IMR-90 (cell line): ENCODE data around the gene KATNAL2. TPM values are rescaled to one million over a fixed set of nuclear protein-coding genes. Genes with fewer than 3 reads are reported as not detected.

Experiments used
- ATAC-seq: fragments of 200-7000 bp; cut with Tn5 transposase; 2 replicates; pipeline ENCODE4 v1.9.1; 2020; ENCODE audit warnings: low read depth, mild to moderate bottlenecking, moderate library complexity
- BruUV-seq: library from RNA; stranded (reverse); fragments of 400-500 nt; replicated peaks from 2 replicates; lab custom pipeline; 2021; lab: Mats Ljungman, UMichigan
- CTCF ChIA-PET: fragments of 300-600 bp; formaldehyde crosslinking; extraction: SDS; loops from one replicate; lab custom pipeline; 2021; ENCODE audit warnings: antibody characterized with exemption; lab: Yijun Ruan, JAX
- POLR2A ChIA-PET: fragments of 300-600 bp; sonication (Branson Sonifier 250); formaldehyde crosslinking; loops from one replicate; lab custom pipeline; 2022; ENCODE audit warnings: antibody characterized with exemption; ENCODE audit not compliant: unreplicated experiment; lab: Charles Lee
- DNase-seq: peaks from one replicate; pipeline ENCODE4 v3.0.0; 2013
- H2AFZ ChIP-seq: replicated peaks from 2 replicates; pipeline ENCODE3; 2013; ENCODE audit warnings: low read length, mild to moderate bottlenecking; ENCODE audit not compliant: poor library complexity
- H2AK5ac ChIP-seq: 2 replicates; pipeline ENCODE4 v1.6.1; 2013; ENCODE audit warnings: low read depth, low read length, inconsistent platforms
- H2AK9ac ChIP-seq: replicated peaks from 2 replicates; pipeline ENCODE3; 2013; ENCODE audit warnings: mild to moderate bottlenecking, low read depth, low read length, moderate library complexity; ENCODE audit not compliant: poor library complexity
- H2BK120ac ChIP-seq: 2 replicates; pipeline ENCODE4 v1.6.1; 2013; ENCODE audit warnings: low read depth, low read length, inconsistent platforms
- H2BK15ac ChIP-seq: 3 replicates; pipeline ENCODE4 v1.6.1; 2013; ENCODE audit warnings: low read depth, low read length, inconsistent platforms
- H2BK20ac ChIP-seq: 2 replicates; pipeline ENCODE4 v1.6.1; 2013; ENCODE audit warnings: low read depth, mild to moderate bottlenecking, inconsistent platforms, low read length, moderate library complexity
- H2BK5ac ChIP-seq: 2 replicates; pipeline ENCODE4 v1.6.1; 2013; ENCODE audit warnings: mild to moderate bottlenecking, low read depth, low read length, inconsistent platforms; ENCODE audit not compliant: poor library complexity, severe bottlenecking
- H3K14ac ChIP-seq: replicated peaks from 2 replicates; pipeline ENCODE4 v1.6.1; 2013; ENCODE audit warnings: low read depth, low read length, inconsistent platforms
- H3K18ac ChIP-seq: 2 replicates; pipeline ENCODE4 v1.6.1; 2013; ENCODE audit warnings: low read depth, low read length, control low read depth
- H3K23ac ChIP-seq: 2 replicates; pipeline ENCODE4 v1.6.1; 2013; ENCODE audit warnings: low read depth, low read length, inconsistent platforms
- H3K27ac ChIP-seq: 2 replicates; pipeline ENCODE4 v1.5.1; 2013; ENCODE audit warnings: mild to moderate bottlenecking, control low read depth, low read length; ENCODE audit not compliant: insufficient read depth
- H3K27me3 ChIP-seq: 2 replicates; pipeline ENCODE4 v1.6.1; 2013; ENCODE audit warnings: low read length; ENCODE audit not compliant: control insufficient read depth, insufficient read depth
- H3K36me3 ChIP-seq: 2 replicates; pipeline ENCODE4 v1.6.1; 2013; ENCODE audit warnings: low read length, mixed read lengths; ENCODE audit not compliant: control insufficient read depth, insufficient read depth
- H3K4ac ChIP-seq: 2 replicates; pipeline ENCODE4 v1.6.1; 2013; ENCODE audit warnings: low read depth, low read length, inconsistent platforms
- H3K4me1 ChIP-seq: 2 replicates; pipeline ENCODE4 v1.6.1; 2013; ENCODE audit warnings: low read length, mixed read lengths; ENCODE audit not compliant: control insufficient read depth, insufficient read depth
- H3K4me2 ChIP-seq: 2 replicates; pipeline ENCODE4 v1.6.1; 2013; ENCODE audit warnings: low read depth, mild to moderate bottlenecking, control low read depth, low read length, moderate library complexity
- H3K4me3 ChIP-seq: 2 replicates; pipeline ENCODE4 v1.5.1; 2013; ENCODE audit warnings: low read depth, mild to moderate bottlenecking, control low read depth, low read length, moderate library complexity; ENCODE audit not compliant: insufficient read depth
- H3K56ac ChIP-seq: 2 replicates; pipeline ENCODE4 v1.6.1; 2013; ENCODE audit warnings: low read length, inconsistent platforms; ENCODE audit not compliant: insufficient read depth; ENCODE audit errors: extremely low read depth
- H3K79me1 ChIP-seq, 2 experiments: 2 replicates each; pipeline ENCODE4 v1.6.1; 2013; ENCODE audit warnings: low read length in 2 of 2, inconsistent platforms in 1 of 2, low read depth in 1 of 2
- H3K9ac ChIP-seq: 2 replicates; pipeline ENCODE4 v1.6.1; 2013; ENCODE audit warnings: low read depth, low read length, control low read depth
- H3K9me1 ChIP-seq: 2 replicates; pipeline ENCODE4 v1.6.1; 2013; ENCODE audit warnings: low read length, inconsistent platforms; ENCODE audit not compliant: insufficient read depth
- H3K9me3 ChIP-seq: 2 replicates; pipeline ENCODE4 v1.6.1; 2013; ENCODE audit warnings: low read length; ENCODE audit not compliant: control insufficient read depth, insufficient read depth
- H4K20me1 ChIP-seq: 2 replicates; pipeline ENCODE4 v1.6.1; 2013; ENCODE audit warnings: low read length, inconsistent platforms; ENCODE audit not compliant: insufficient read depth
- H4K5ac ChIP-seq: 2 replicates; pipeline ENCODE4 v1.6.1; 2013; ENCODE audit warnings: mild to moderate bottlenecking, low read depth, low read length, control low read depth
- H4K8ac ChIP-seq, 2 experiments: 2 replicates each; pipeline ENCODE4 v1.6.1; 2013; ENCODE audit warnings: low read depth in 2 of 2, low read length in 2 of 2, control low read depth in 1 of 2, inconsistent platforms in 1 of 2
- H4K91ac ChIP-seq: 2 replicates; pipeline ENCODE4 v1.6.1; 2013; ENCODE audit warnings: low read depth, low read length, inconsistent platforms; ENCODE audit not compliant: insufficient read depth
- FOS ChIP-seq: fragments of 150-350 bp; IDR thresholded peaks from 2 replicates; pipeline ENCODE4 v1.6.1; 2016; ENCODE audit warnings: low read depth, low read length
- NFE2L2 ChIP-seq: fragments of 150-350 bp; IDR thresholded peaks from 2 replicates; pipeline ENCODE4 v1.6.1; 2016; ENCODE audit warnings: low read depth, mild to moderate bottlenecking, low read length
- SMC3 ChIP-seq: fragments of 150-350 bp; IDR thresholded peaks from 2 replicates; pipeline ENCODE4 v1.6.1; 2016; ENCODE audit warnings: low read depth, mild to moderate bottlenecking, antibody characterized with exemption, low read length, moderate library complexity
- WGBS, 2 experiments: methylation state at CpG; one replicate each; pipeline versions ENCODE4 v1.1.5 to v1.1.7; 2013; ENCODE audit warnings: missing lambda C conversion rate in 2 of 2; ENCODE audit not compliant: insufficient read length in 1 of 2; ENCODE audit errors: extremely low coverage in 2 of 2; 5-methylcytosine and 5-hydroxymethylcytosine counted together
- dilution Hi-C: fragments of 300-500 bp; cut with HindIII; formaldehyde crosslinking; loops from one replicate; pipeline ENCODE4 v1.14.3; 2018; ENCODE audit warnings: low sequenced_read_pairs; ENCODE audit not compliant: unreplicated experiment
- in situ Hi-C: fragments of 300-500 bp; cut with MboI; formaldehyde crosslinking; loops from 3 replicates; pipeline ENCODE4 v1.14.3; 2019; ENCODE audit warnings: low sequenced_read_pairs, inconsistent platforms, mixed read lengths
- intact Hi-C: fragments of 100-400 bp; cut with micrococcal nuclease; formaldehyde crosslinking; loops from 2 replicates; pipeline ENCODE4 v1.10.0; 2022
- polyA plus RNA-seq, 3 experiments: library from polyadenylated mRNA; depleted of rRNA; stranded (reverse); fragments of >200 nt; gene quantifications; 2 replicates each; pipeline ENCODE4 v1.2.3, GENCODE V29; 2012; ENCODE audit warnings: low replicate concordance in 1 of 3
- total RNA-seq: library from RNA; depleted of rRNA; stranded (reverse); fragments of >200 nt; gene quantifications from 2 replicates; pipeline ENCODE4 v1.2.3, GENCODE V29; 2012

Gene KATNAL2
- total and polyA plus RNA-seq, 2 of the 4 experiments (the other 2 are of a cell fraction), result 0.90 to 2.3 TPM

DNA sequence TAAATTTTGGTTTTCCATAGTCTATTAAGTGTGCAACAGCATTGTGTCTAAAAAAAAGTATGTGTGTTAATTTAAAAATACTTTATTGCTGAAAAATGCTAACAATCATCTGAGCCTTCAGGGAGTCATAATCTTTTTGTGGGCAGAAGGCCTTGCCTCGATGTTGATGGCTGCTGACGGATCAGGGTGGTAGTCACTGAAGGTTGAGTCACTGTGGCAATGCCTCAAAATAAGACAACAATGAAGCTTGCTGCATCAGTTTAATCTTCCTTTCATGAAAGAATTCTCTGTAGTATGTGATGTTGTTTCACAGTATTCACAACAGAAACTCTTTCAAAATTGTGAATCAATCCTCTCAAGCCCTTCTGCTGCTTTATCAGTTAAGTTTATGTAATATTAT is 201.6 kb downstream of the KATNAL2 start:
- H3K4me3 ChIP-seq, result no peak overlapping the region
- H3K56ac ChIP-seq, result no peak overlapping the region
- no peaks in the 10 kb centered on the region for H3K4me1 ChIP-seq
- dilution Hi-C loops, result no loop called here
- H2BK15ac ChIP-seq, result no peak overlapping the region
- WGBS, 2 experiments, result no CpG with 5 or more reads among the region's 2 CpGs
- no peaks in the 10 kb centered on the region for H3K9me1 ChIP-seq
- intact Hi-C loops, result no loop called here
- ChIA-PET POLR2A (interaction anchor here (0.6 kb wide), 1 partner anchor 8 kb away, joined by 5 read pairs; no protein-coding TSS in a partner anchor), CTCF (no interaction called here)
- peaks cover 6 to 9% of the 10 kb centered on the region in 2 experiments; a peak in 2 of 4 replicates for H3K79me1 ChIP-seq
- no peaks in the 10 kb centered on the region for H3K9me3 ChIP-seq
- no peak overlapping the region for H3K9ac ChIP-seq
- H3K27me3 ChIP-seq, result no peaks in the 10 kb centered on the region
- H3K27ac ChIP-seq, result no peak overlapping the region
- no peak overlapping the region for H2AFZ ChIP-seq
- peak; percentile 62 for ATAC-seq
- no peak overlapping the region for H3K4ac ChIP-seq
- no peak overlapping the region for H4K8ac ChIP-seq
- peaks cover 6% of the 10 kb centered on the region; the same call in 1 of the 2 replicates for H3K36me3 ChIP-seq
- no peak overlapping the region for H4K5ac ChIP-seq
- in situ Hi-C loops, result no loop called here
- no peak overlapping the region for H3K4me2 ChIP-seq
- H2BK5ac ChIP-seq, result no peak overlapping the region
- H3K18ac ChIP-seq, result no peak overlapping the region
- H4K20me1 ChIP-seq, result 0 out of 2 replicates have a peak, but pooled peaks cover 3% of the 10 kb centered on the region
- H2BK20ac ChIP-seq, result no peak overlapping the region
- H2AK9ac ChIP-seq, result no peak overlapping the region
- no peak overlapping the region for H2BK120ac ChIP-seq
- H2AK5ac ChIP-seq, result no peak overlapping the region
- no peak overlapping the region for H3K23ac ChIP-seq
- no peak overlapping the region for H3K14ac ChIP-seq
- no peak overlapping the region for H4K91ac ChIP-seq
- DNase-seq, result peak; percentile 65
- TF ChIP-seq NFE2L2 (no peak), FOS (0 out of 2 replicates have a peak, but pooled peaks have one; percentile 3), SMC3 (no peak)
- BruUV-seq, result no TSS peak
